ENCODE results near the gene GPR137. TPM values are rescaled to one million over a fixed set of nuclear protein-coding genes. Genes with fewer than 3 reads are reported as not detected.

The GPR137 gene
- total RNA-seq, 1 experiment from 2014 or later: 29.5 TPM

- H3K27me3 ChIP-seq (ENCODE audit: control insufficient read depth, insufficient read depth, low read length): no peaks in the 10 kb centered on the region; the same call in 1 of the 2 replicates
- peak; percentile 68 for DNase-seq
- no peaks in the 10 kb centered on the region for H3K36me3 ChIP-seq (replicated peaks; ENCODE audit: control insufficient read depth, insufficient read depth, low read length)
- H3K4me3 ChIP-seq (ENCODE audit: insufficient read depth, low read depth, low read length): no peak overlapping the region
Observed at GRCh38 chr11:64334764-64335735, 49.4 kb downstream of the GPR137 start.

DNA sequence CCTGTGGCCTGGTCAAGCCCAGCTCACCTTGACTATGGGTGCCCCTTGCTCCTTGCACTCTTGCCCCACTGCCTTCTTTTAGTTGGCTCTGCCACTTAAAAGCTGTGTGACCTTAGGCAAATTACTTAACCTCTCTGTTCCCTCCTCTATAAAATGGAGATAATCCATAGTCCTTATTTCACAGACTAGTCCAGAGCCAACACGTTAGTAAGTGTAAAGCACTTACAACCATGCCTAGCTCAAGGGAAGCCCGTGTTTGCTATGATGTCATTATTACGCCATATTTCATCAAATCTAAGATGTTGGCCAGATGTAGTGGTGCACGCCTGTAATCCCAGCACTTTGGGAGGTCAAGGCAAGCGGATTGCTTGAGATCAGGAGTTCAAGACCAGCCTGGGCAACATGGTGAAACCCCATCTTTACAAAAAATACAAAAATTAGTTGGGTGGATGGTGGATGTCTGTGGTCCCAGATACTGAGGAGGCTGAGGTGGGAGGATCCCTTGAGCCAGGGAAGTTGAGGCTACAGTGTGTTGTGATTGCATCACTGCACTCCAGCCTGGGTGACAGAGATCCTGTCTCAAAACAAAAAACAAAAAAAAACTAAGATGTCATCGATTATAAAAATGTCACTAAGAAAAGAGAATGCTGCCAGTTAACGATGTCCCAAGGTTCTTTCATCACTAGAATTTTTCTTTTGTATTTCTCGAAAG is 52.0 kb downstream of the GPR137 start:
- no peaks in the 10 kb centered on the region for H3K36me3 ChIP-seq (replicated peaks; ENCODE audit: control insufficient read depth, insufficient read depth, low read length)
- no peak for DNase-seq

DNA sequence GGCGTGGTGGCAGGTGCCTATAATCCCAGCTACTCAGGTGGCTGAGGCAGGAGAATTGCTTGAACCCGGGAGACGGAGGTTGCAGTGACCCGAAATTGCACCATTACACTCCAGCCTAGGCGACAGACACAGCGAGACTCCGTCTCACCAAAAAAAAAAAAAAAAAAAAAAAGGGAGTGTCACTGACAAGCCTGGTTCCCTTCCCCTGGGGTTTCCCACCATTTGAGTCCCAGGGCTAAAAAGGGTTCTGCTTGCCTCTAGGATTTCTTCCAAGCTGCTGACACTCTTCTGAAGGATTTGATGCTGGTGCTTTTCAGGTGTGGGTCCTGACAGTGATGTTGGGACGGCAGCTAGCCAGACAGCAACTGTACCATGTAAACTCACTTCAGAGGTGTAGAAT is 53.1 kb downstream of the GPR137 start:
- H3K4me3 ChIP-seq (ENCODE audit: insufficient read depth, low read depth, low read length): no peak overlapping the region
- no peaks in the 10 kb centered on the region for H3K36me3 ChIP-seq (replicated peaks; ENCODE audit: control insufficient read depth, insufficient read depth, low read length)
- H3K27me3 ChIP-seq (ENCODE audit: control insufficient read depth, insufficient read depth, low read length): no peaks in the 10 kb centered on the region; the same call in 1 of the 2 replicates
- no peak for DNase-seq

More for the DNA sequence above, 52.0 kb downstream of the GPR137 start:
- Histone ChIP-seq H3K4me3 (ENCODE audit: insufficient read depth, low read depth, low read length) (no peak overlapping the region), H3K27me3 (ENCODE audit: control insufficient read depth, insufficient read depth, low read length) (no peaks in the 10 kb centered on the region; the same call in 1 of the 2 replicates)

Other genes starting within 250 kb of the GPR137 start
- 0.94 and 1.7 TPM in 2 replicates for gene FLRT1, start 249.9 kb upstream of the GPR137 start, total RNA-seq (2014; rRNA removed; shearing (Covaris generic))
- 30.9 and 52.9 TPM in 2 replicates for gene MACROD1, start 119.7 kb upstream of the GPR137 start, total RNA-seq (2014; rRNA removed; shearing (Covaris generic))
- 263 and 278 TPM in 2 replicates for gene STIP1, start 99.7 kb upstream of the GPR137 start, total RNA-seq (2014; rRNA removed; shearing (Covaris generic))
- 0.15 and 0.80 TPM in 2 replicates for gene FERMT3, start 79.1 kb upstream of the GPR137 start, total RNA-seq (2014; rRNA removed; shearing (Covaris generic))
- gene TRPT1, start 59.7 kb upstream of the GPR137 start, total RNA-seq (2014; rRNA removed; shearing (Covaris generic)): 75.6 and 76.0 TPM in 2 replicates
- gene NUDT22, start 59.6 kb upstream of the GPR137 start, total RNA-seq (2014; rRNA removed; shearing (Covaris generic)): 73.3 and 75.9 TPM in 2 replicates
- 12.0 and 18.0 TPM in 2 replicates for gene DNAJC4, start 55.3 kb upstream of the GPR137 start, total RNA-seq (2014; rRNA removed; shearing (Covaris generic))
- gene VEGFB, start 51.3 kb upstream of the GPR137 start, total RNA-seq (2014; rRNA removed; shearing (Covaris generic)): 17.6 and 22.4 TPM in 2 replicates
- gene FKBP2, start 44.8 kb upstream of the GPR137 start, total RNA-seq (2014; rRNA removed; shearing (Covaris generic)): 62.0 and 63.8 TPM in 2 replicates
- 461 and 540 TPM in 2 replicates for gene PPP1R14B, start 38.9 kb upstream of the GPR137 start, total RNA-seq (2014; rRNA removed; shearing (Covaris generic))
- gene PLCB3, start 34.3 kb upstream of the GPR137 start, total RNA-seq (2014; rRNA removed; shearing (Covaris generic)): 70.0 and 87.0 TPM in 2 replicates
- gene BAD, start 1.2 kb upstream of the GPR137 start, total RNA-seq (2014; rRNA removed; shearing (Covaris generic)): 46.0 and 71.8 TPM in 2 replicates
- gene KCNK4, start 5.5 kb downstream of the GPR137 start, total RNA-seq (2014; rRNA removed; shearing (Covaris generic)): not detected in 2 replicates
- gene CATSPERZ, start 14.5 kb downstream of the GPR137 start, total RNA-seq (2014; rRNA removed; shearing (Covaris generic)): 0.38 and 1.00 TPM in 2 replicates
- 80.5 and 94.8 TPM in 2 replicates for gene ESRRA, start 19.7 kb downstream of the GPR137 start, total RNA-seq (2014; rRNA removed; shearing (Covaris generic))
- 261 and 314 TPM in 2 replicates for gene TRMT112, start 31.7 kb downstream of the GPR137 start, total RNA-seq (2014; rRNA removed; shearing (Covaris generic))
- gene PRDX5, start 32.3 kb downstream of the GPR137 start, total RNA-seq (2014; rRNA removed; shearing (Covaris generic)): 272 and 303 TPM in 2 replicates
- 7.7 and 9.9 TPM in 2 replicates for gene CCDC88B, start 54.4 kb downstream of the GPR137 start, total RNA-seq (2014; rRNA removed; shearing (Covaris generic))
- 16.0 and 17.6 TPM in 2 replicates for gene RPS6KA4, start 73.3 kb downstream of the GPR137 start, total RNA-seq (2014; rRNA removed; shearing (Covaris generic))

Data from H7 (cell line).